Measurements from ENCODE around the gene RSPH1. TPM values are rescaled to one million over a fixed set of nuclear protein-coding genes. Genes with fewer than 3 reads are reported as not detected.

Gene RSPH1
- total RNA-seq, 1 experiment from 2014 or later, result 0.31 TPM

DNA sequence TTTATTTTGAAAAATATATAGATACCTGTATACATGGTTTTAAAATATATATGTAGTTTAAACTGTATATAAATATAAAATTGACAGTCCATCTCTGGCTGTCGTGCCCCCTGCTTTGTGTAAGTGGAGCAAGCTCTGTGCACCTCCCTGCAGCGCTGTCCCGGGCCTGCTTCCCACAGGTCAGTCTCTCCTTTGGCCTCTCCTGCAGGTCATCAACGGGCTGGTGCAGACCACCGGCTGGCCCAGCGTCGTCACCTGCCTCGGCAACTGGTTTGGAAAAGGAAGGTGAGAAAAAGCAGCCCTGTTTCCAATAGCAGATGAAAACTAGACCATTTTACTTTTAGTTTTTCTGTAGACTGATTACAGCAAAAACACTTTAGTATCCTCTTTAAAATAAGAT is 46.2 kb upstream of the RSPH1 start:
- Mint-ChIP-seq H3K4me3 (no peak overlapping the region), H3K9me3 (no peaks in the 10 kb centered on the region), H3K27ac (no peak overlapping the region; a peak in 1 of 7 replicates), H3K27me3 (ENCODE audit: low read depth) (no peaks in the 10 kb centered on the region), H3K4me1 (peaks cover 14 to 16% of the 10 kb centered on the region in 2 experiments), H3K36me3 (ENCODE audit: insufficient read depth in 1 of 3, low read depth in 3 of 3) (peaks cover 3 to 67% (median 40%) of the 10 kb centered on the region in 3 experiments; a peak in 6 of 7 replicates)
- H3K4ac ChIP-seq (ENCODE audit: low read depth, low read length), result no peak overlapping the region
- TF ChIP-seq, protein P1, sequence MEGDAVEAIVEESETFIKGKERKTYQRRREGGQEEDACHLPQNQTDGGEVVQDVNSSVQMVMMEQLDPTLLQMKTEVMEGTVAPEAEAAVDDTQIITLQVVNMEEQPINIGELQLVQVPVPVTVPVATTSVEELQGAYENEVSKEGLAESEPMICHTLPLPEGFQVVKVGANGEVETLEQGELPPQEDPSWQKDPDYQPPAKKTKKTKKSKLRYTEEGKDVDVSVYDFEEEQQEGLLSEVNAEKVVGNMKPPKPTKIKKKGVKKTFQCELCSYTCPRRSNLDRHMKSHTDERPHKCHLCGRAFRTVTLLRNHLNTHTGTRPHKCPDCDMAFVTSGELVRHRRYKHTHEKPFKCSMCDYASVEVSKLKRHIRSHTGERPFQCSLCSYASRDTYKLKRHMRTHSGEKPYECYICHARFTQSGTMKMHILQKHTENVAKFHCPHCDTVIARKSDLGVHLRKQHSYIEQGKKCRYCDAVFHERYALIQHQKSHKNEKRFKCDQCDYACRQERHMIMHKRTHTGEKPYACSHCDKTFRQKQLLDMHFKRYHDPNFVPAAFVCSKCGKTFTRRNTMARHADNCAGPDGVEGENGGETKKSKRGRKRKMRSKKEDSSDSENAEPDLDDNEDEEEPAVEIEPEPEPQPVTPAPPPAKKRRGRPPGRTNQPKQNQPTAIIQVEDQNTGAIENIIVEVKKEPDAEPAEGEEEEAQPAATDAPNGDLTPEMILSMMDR (conservative IDR thresholded peaks at IDR 0.05), result no peak
- H4K8ac ChIP-seq (replicated peaks; ENCODE audit: insufficient read length, low read depth, low read length), result no peak overlapping the region
- H2BK5ac ChIP-seq (ENCODE audit: insufficient read length, low read length), result no peak overlapping the region
- H3K56ac ChIP-seq (ENCODE audit: insufficient read length, low read depth, low read length), result no peak overlapping the region
- no peak overlapping the region for H3K23ac ChIP-seq (ENCODE audit: insufficient read length, low read depth, low read length)
- no peak overlapping the region for H4K91ac ChIP-seq (ENCODE audit: insufficient read length, low read depth, low read length)
- H4K20me1 ChIP-seq (ENCODE audit: control insufficient read depth, insufficient read depth, insufficient read length), result no peaks in the 10 kb centered on the region
- H4K5ac ChIP-seq (ENCODE audit: insufficient read length, low read depth, low read length), result no peak overlapping the region
- no peak for DNase-seq
- H3K4me2 ChIP-seq (ENCODE audit: insufficient read depth, insufficient read length, low read length), result no peak overlapping the region
- no peak overlapping the region for H3K14ac ChIP-seq (ENCODE audit: insufficient read depth, low read length)
- no peaks in the 10 kb centered on the region for H3K23me2 ChIP-seq (ENCODE audit: insufficient read length, low read depth, low read length, poor library complexity, severe bottlenecking)
- no peak overlapping the region for H3K18ac ChIP-seq (ENCODE audit: insufficient read length, low read depth, low read length)
- no CpG with 5 or more reads among the region's 8 CpGs for WGBS (ENCODE audit: extremely low coverage, insufficient read length, low lambda C conversion rate)
- no peak overlapping the region for H2BK120ac ChIP-seq (ENCODE audit: low read depth, low read length, poor library complexity, severe bottlenecking)
- no peak overlapping the region for H3K27ac ChIP-seq (ENCODE audit: insufficient read length, low read depth, low read length)
- no peak overlapping the region for H2AFZ ChIP-seq (ENCODE audit: low read length)
- H3K9ac ChIP-seq (ENCODE audit: extremely low read depth, insufficient read length, low read length), result no peak overlapping the region
- H2BK20ac ChIP-seq (ENCODE audit: low read depth, low read length, poor library complexity, severe bottlenecking), result no peak overlapping the region
- H3K79me1 ChIP-seq (ENCODE audit: insufficient read depth, low read depth, low read length, poor library complexity, severe bottlenecking), result no peaks in the 10 kb centered on the region
- no peak overlapping the region for H2BK12ac ChIP-seq (ENCODE audit: insufficient read length, low read depth, low read length)
- no peak overlapping the region for H2AK5ac ChIP-seq (ENCODE audit: insufficient read length, low read length)
- H3K9me3 ChIP-seq (ENCODE audit: control insufficient read depth, low read depth, low read length), result no peaks in the 10 kb centered on the region
- no peak overlapping the region for H3T11ph ChIP-seq (ENCODE audit: low read length)
- no peaks in the 10 kb centered on the region for H3K27me3 ChIP-seq (ENCODE audit: insufficient read depth, low read length)
- no peak overlapping the region for H2BK15ac ChIP-seq (ENCODE audit: low read depth, low read length)
- no peaks in the 10 kb centered on the region for H3K79me2 ChIP-seq (ENCODE audit: insufficient read depth, low read length)
- H3K4me1 ChIP-seq (ENCODE audit: insufficient read depth, low read length), result peaks cover 2% of the 10 kb centered on the region; the same call in 1 of the 2 replicates

All from H9 (cell line).